Natural killer cell (primary cell): ENCODE measurements around the gene CENPU. TPM values are rescaled to one million over a fixed set of nuclear protein-coding genes. Genes with fewer than 3 reads are reported as not detected.
"Not testable (repeated sequence)": the region's sequence is repeated elsewhere in the genome, so short reads cannot be mapped to it uniquely, and the experiment has no call there.

ENCODE experiments used
- ATAC-seq, 3 donors: fragments of 150-1000 bp in 2 of 3; fragments of 200-7000 bp in 1 of 3; cut with Tn5 transposase; 1 replicate in 1 of 3; 2 replicates in 2 of 3; pipeline ENCODE4 v1.10.0; 2021; ENCODE audit warnings: mild to moderate bottlenecking in 2 of 3, moderate library complexity in 2 of 3
- DNase-seq, 2 donors: peaks; one replicate each; pipeline versions ENCODE4 v3.0.0 to v3.0.0-alpha.2; 2013 to 2021; ENCODE audit warnings: mixed read lengths in 1 of 2
- H3K27ac ChIP-seq: one replicate; pipeline ENCODE4 v1.5.1; 2013; ENCODE audit warnings: mild to moderate bottlenecking, low read length
- H3K27me3 ChIP-seq: one replicate; pipeline ENCODE4 v1.6.1; 2013; ENCODE audit warnings: low read length; ENCODE audit not compliant: control insufficient read depth, insufficient read depth
- H3K36me3 ChIP-seq: one replicate; pipeline ENCODE4 v1.6.1; 2013; ENCODE audit warnings: low read length; ENCODE audit not compliant: control insufficient read depth, insufficient read depth
- H3K4me1 ChIP-seq: one replicate; pipeline ENCODE4 v1.6.1; 2013; ENCODE audit warnings: low read length; ENCODE audit not compliant: control insufficient read depth, insufficient read depth
- H3K4me3 ChIP-seq: one replicate; pipeline ENCODE4 v1.5.1; 2013; ENCODE audit warnings: low read length
- H3K9me3 ChIP-seq: one replicate; pipeline ENCODE4 v1.6.1; 2013; ENCODE audit warnings: low read length; ENCODE audit not compliant: control insufficient read depth, insufficient read depth
- H3K27ac Mint-ChIP-seq, 2 donors: one replicate each; pipeline ENCODE4 v1.8.0; 2022; ENCODE audit warnings: mild to moderate bottlenecking in 2 of 2, mixed read lengths in 2 of 2, moderate library complexity in 1 of 2
- H3K27me3 Mint-ChIP-seq, 2 donors: one replicate each; pipeline ENCODE4 v1.8.0; 2022; ENCODE audit warnings: low read depth in 2 of 2, mixed read lengths in 2 of 2
- H3K36me3 Mint-ChIP-seq: one replicate; pipeline ENCODE4 v1.8.0; 2022; ENCODE audit warnings: mixed read lengths
- H3K4me1 Mint-ChIP-seq, 2 donors: one replicate each; pipeline ENCODE4 v1.8.0; 2022; ENCODE audit warnings: mixed read lengths in 2 of 2
- H3K4me3 Mint-ChIP-seq: one replicate; pipeline ENCODE4 v1.8.0; 2022; ENCODE audit warnings: mild to moderate bottlenecking, moderate library complexity, mixed read lengths
- H3K9me3 Mint-ChIP-seq, 2 donors: one replicate each; pipeline ENCODE4 v1.8.0; 2022; ENCODE audit warnings: mixed read lengths in 2 of 2
- CTCF ChIP-seq: fragments of 200-600 bp; IDR thresholded peaks from one replicate; pipeline ENCODE4 v1.8.0; 2022; ENCODE audit warnings: antibody characterized with exemption
- WGBS: methylation state at CpG from one replicate; pipeline ENCODE4 v1.1.7; 2013; ENCODE audit warnings: missing lambda C conversion rate; ENCODE audit not compliant: insufficient coverage; 5-methylcytosine and 5-hydroxymethylcytosine counted together
- intact Hi-C: fragments of 100-400 bp; cut with micrococcal nuclease; formaldehyde crosslinking; loops from one replicate; pipeline ENCODE4 v1.14.2; 2022
- total RNA-seq, 4 donors: library from RNA; stranded (reverse); fragments of 120-200 nt in 1 of 4; gene quantifications; one replicate each; pipeline versions ENCODE4 v1.2.3 to v1.2.4, GENCODE V29; 2013 to 2022

CENPU gene
- total RNA-seq, 3 donors from 2014 or later (not counting 1 experiment from before 2014, with no cell fraction given), result 6.5 to 12.1 (median 10.3) TPM

DNA sequence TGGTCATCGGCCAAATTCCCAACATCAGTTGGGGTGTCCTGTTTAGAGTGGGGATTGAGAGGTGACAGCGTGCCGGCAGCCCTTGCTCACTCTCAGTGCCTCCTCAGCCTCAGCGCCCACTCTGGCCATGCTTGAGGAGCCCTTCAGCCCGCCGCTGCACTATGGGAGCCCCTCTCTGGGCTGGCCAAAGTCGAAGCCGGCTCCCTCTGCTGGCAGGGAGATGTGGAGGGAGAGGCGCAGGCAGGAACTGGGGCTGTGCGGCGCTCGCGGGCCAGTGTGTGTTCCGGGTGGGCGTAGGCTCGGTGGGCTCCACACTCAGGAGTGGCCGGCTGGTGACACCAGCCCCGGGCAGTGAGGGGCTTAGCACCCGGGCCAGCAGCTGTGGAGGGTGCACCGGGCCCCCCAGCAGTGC, 7.1 kb upstream of the CENPU start:
- DNase-seq (no peak), ATAC-seq (no peak)
- no peaks in the 10 kb centered on the region for H3K4me1 ChIP-seq
- no peak overlapping the region for H3K27ac Mint-ChIP-seq
- H3K4me1 Mint-ChIP-seq, result peaks cover 4 to 8% of the 10 kb centered on the region in 2 donors
- intact Hi-C loops, result loop anchor here (10.0 kb wide), 1 partner anchor 394 kb away; no protein-coding TSS in a partner anchor
- no peaks in the 10 kb centered on the region for H3K36me3 Mint-ChIP-seq
- WGBS, result 96% methylated on average over 20 of the region's 20 CpGs
- H3K4me3 Mint-ChIP-seq, result no peak overlapping the region
- H3K27me3 ChIP-seq, result no peaks in the 10 kb centered on the region
- no peak for TF ChIP-seq CTCF
- no peaks in the 10 kb centered on the region for H3K27me3 Mint-ChIP-seq
- H3K27ac ChIP-seq, result no peak overlapping the region
- H3K9me3 ChIP-seq, result no peaks in the 10 kb centered on the region
- H3K9me3 Mint-ChIP-seq, result no peaks in the 10 kb centered on the region
- no peaks in the 10 kb centered on the region for H3K36me3 ChIP-seq
- H3K4me3 ChIP-seq, result no peak overlapping the region

DNA sequence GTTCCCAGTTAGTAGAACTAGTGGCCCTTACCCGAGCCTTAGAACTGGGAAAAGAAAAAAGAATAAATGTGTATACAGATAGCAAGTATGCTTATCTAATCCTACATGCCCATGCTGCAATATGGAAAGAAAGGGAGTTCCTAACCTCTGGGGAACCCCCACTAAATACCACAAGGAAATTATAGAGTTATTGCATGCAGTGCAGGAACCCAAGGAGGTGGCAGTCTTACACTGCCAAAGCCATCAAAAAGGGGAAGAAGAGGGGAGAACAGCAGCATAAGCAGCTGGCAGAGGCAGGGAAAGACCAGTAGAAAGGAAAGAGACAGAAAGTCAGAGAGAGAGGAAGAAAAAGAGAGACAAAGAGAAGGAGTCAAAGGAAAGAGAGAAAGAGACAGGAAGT, 5.7 kb upstream of the CENPU start:
- not testable (repeated sequence) for H3K27ac ChIP-seq

DNA sequence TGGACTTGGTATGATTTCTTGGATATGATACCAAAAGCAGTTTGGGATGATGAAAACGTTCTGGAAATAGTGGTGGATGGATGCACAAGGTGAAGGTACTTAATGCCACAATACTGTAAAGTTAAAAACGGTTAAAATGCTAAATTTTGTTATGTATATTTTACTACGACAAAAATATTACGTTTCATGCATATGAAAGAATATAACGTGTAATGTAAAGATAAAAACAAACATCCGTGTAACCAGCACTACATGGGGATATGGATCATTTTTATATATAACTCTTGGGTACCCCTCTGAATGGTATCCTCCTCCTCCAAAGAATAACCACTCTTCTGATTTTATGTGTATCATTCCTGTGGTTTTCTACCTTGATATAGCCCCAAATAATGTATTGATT, 862 bp upstream of the CENPU start:
- Histone ChIP-seq H3K4me1 (peaks cover 9% of the 10 kb centered on the region), H3K27ac (no peak overlapping the region), H3K36me3 (no peaks in the 10 kb centered on the region), H3K9me3 (no peaks in the 10 kb centered on the region), H3K4me3 (no peak overlapping the region), H3K27me3 (no peaks in the 10 kb centered on the region)
- ATAC-seq, result no peak
- Mint-ChIP-seq H3K27me3 (no peaks in the 10 kb centered on the region), H3K4me1 (peaks cover 11 to 19% of the 10 kb centered on the region in 2 donors), H3K4me3 (peak overlapping the region; percentile 91), H3K36me3 (no peaks in the 10 kb centered on the region), H3K27ac (peak overlapping the region in 1 of 2 donors; percentile 73), H3K9me3 (no peaks in the 10 kb centered on the region)
- DNase-seq, result no peak
- no peak for TF ChIP-seq CTCF
- WGBS, result 41% methylated on average over 2 of the region's 6 CpGs
- intact Hi-C loops, result loop anchor here (1.0 to 10.0 kb wide), 4 partner anchors 85 to 470 kb away; partner anchors contain the start of genes ACSL1, CASP3, IRF2 and PRIMPOL

More for the DNA sequence above, 5.7 kb upstream of the CENPU start:
- intact Hi-C loops, result loop anchor here (10.0 kb wide), 2 partner anchors 265 to 475 kb away; partner anchors contain the start of gene IRF2
- H3K27me3 Mint-ChIP-seq, H3K36me3 ChIP-seq, H3K27me3 ChIP-seq, H3K36me3 Mint-ChIP-seq, H3K4me1 ChIP-seq, H3K9me3 ChIP-seq, H3K4me1 Mint-ChIP-seq, DNase-seq, ATAC-seq, H3K4me3 Mint-ChIP-seq, H3K4me3 ChIP-seq, H3K9me3 Mint-ChIP-seq: not testable (repeated sequence)
- H3K27ac Mint-ChIP-seq, result peak overlapping the region in 1 of 2 donors; percentile 1
- WGBS, result 33% methylated on average over 1 of the region's 1 CpG

- Mint-ChIP-seq H3K27ac (no peak overlapping the region), H3K36me3 (no peaks in the 10 kb centered on the region), H3K4me3 (peak overlapping the region; percentile 91)
These were observed 1.8 kb downstream of the CENPU start for GRCh38 chr4:184732126-184732525.

More at GRCh38 chr4:184732126-184732525, 1.8 kb downstream of the CENPU start:
- no peaks in the 10 kb centered on the region for H3K36me3 ChIP-seq
- TF ChIP-seq CTCF, result no peak
- intact Hi-C loops, result loop anchor here (5.0 to 10.0 kb wide), 3 partner anchors 95 to 467 kb away; partner anchors contain the start of genes ACSL1 and IRF2
- H3K4me3 ChIP-seq, result no peak overlapping the region
- H3K27me3 ChIP-seq, result no peaks in the 10 kb centered on the region
- H3K9me3 ChIP-seq, result no peaks in the 10 kb centered on the region
- H3K4me1 ChIP-seq, result peaks cover 9% of the 10 kb centered on the region
- no peaks in the 10 kb centered on the region for H3K27me3 Mint-ChIP-seq
- DNase-seq (no peak), ATAC-seq (no peak)
- H3K9me3 Mint-ChIP-seq, result no peaks in the 10 kb centered on the region
- WGBS, result 82% methylated on average over 2 of the region's 4 CpGs
- no peak overlapping the region for H3K27ac ChIP-seq
- peaks cover 11 to 16% of the 10 kb centered on the region in 2 donors for H3K4me1 Mint-ChIP-seq
